Activated T-cell treated with anti-CD3 and anti-CD28 coated beads, Interleukin-2, amount 50 U/mL, for 1 hour (primary cell): ENCODE results near the gene EPHB2.
"Not testable (repeated sequence)": the region's sequence is repeated elsewhere in the genome, so short reads cannot be mapped to it uniquely, and the experiment has no call there.

Experiments used
- DNase-seq: peaks from one replicate; pipeline ENCODE4 v3.0.0-alpha.2; 2020

Gene EPHB2

DNA sequence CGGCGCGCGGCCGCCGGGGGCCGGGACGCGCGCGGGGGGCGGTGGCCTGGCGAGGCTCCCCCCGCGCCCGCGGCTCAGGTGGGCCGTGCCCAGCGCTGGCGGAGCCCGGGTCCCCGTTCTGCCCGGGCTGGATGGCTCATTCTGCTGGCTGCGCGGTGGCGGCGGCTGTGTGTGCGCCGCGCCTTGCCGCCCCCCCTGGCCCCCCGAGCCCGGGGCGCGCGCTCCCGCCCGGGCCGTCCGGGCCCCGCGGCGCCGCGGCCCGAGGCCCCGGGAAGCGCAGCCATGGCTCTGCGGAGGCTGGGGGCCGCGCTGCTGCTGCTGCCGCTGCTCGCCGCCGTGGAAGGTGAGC, at the start of gene EPHB2:
EPHB2 (plus strand) TSS at position 139 of the 349 bp plus-strand sequence; CDS start at position 283, 144 bp downstream.
- no peak for DNase-seq

- DNase-seq = no peak
Measured at GRCh38 chr1:22661880-22662279, 48.8 kb upstream of the EPHB2 start.

DNA sequence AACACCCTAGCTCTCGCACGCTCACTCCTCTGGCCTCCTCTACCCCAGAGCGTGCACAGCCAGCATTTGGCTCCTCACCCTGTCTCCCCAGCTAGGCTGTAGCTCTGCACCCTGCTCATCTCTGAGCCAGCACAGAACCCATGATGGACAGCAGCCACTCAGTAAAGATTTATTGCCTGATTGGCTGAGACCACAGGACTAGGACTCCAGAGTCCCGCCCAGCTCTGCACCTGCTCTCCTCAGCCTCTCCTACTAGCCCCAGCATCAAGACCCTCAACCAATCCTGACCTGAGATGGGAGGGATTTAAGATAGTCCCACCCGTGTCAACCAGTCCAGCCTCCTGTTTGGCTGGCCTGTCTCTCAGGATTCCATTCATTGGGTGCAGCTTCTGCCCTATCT, 48.3 kb upstream of the EPHB2 start:
- no peak for DNase-seq

GRCh38 chr1:22662986-22663408, 47.6 kb upstream of the EPHB2 start:
- DNase-seq = no peak

DNA sequence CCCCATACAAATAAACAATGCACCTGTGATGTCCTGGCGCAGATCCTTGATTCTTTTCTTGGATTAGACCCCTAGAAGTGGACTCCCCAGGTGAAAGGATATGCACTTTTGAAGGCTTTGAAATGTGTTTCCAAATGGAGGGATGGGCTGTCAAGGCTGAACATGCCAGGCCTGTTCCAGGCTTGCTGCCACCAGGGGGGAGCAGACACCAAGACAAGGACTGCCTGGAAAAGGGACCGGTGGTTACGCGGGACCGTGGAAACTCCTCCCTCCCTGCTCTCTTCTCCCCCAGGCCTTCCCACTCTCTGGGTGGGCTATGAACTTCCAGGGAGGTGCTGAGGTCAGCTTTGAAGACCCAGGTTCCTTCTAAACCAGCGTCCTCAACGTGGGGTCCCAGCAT, 44.9 kb upstream of the EPHB2 start:
- no peak for DNase-seq

GRCh38 chr1:22666412-22666811, 44.2 kb upstream of the EPHB2 start:
- DNase-seq = no peak

GRCh38 chr1:22668840-22669239, 41.8 kb upstream of the EPHB2 start:
- not testable (repeated sequence) for DNase-seq

DNA sequence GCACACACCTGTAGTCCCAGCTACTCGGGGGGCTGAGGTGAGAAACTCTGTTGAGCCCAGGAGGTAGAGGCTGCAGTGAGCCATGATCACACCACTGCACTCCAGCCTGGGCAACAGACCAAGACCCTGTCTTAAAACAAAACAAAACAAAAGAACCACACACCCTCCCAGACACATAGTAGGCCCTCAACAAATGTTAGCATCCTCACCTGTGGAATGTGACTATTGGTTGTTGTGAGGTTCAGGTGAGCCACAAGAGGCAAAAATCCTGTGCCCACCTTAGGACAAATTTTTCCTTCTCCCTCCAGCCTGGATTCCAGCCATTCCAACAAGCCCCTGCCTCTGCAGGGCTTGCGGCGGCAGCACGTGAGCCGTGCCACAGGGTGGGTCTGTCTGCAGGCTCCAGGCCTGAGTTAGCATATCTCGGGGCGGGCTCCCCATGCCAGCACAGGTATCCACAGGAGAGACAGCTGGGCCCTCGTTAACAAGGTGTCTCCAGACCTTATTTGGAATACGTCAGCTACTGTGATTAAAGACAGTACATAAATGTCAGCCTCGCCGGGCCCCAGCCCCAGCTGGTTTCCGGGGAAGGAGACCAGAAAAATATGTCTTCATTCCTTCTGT, 40.2 kb upstream of the EPHB2 start:
- DNase-seq = no peak

- no peak for DNase-seq
Measured at GRCh38 chr1:22671999-22672398, 38.6 kb upstream of the EPHB2 start.

DNA sequence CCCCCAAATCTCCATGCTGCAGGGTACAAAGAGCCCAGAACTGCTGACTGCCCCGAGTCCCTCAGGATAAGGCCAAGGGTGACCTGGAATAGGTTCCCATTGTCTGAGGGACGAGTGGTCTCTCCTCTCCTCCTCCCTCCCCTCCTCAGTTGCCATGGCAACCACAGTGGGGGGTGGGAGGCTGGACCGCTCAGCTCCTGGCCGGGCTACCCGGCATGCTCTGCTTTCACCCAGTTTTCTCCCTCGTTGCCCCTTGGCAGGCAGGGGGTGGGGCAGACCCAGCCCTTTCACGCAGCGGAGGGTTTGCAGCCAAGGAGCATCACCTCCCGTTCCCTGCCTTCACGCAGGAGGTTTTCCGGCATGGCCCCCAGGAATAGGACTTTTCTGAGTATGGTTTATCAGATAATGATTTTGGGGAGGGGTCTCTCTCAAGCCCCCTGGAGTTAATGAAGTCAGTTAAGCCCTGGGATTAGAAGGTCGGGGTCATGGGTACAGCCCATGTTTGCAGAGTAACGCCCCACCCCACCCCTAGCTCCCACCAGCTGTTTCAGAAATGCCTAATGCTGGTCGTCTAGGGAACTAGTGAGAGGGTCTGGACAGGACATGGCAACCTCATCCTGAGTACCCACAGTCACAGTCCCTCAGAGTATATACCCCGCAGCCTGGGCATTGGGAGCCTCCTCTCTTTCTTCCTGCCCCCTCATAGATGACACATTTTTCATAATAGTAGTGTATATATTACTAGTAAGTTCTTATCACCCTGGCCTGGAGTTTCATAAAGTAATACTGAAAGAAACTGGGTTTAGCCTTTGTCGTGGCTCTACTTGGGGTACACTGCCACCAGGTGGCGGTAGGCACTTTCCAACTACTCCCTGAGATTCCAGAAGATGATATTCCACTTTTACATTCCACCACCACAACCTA, 36.9 kb upstream of the EPHB2 start:
- DNase-seq = no peak

DNA sequence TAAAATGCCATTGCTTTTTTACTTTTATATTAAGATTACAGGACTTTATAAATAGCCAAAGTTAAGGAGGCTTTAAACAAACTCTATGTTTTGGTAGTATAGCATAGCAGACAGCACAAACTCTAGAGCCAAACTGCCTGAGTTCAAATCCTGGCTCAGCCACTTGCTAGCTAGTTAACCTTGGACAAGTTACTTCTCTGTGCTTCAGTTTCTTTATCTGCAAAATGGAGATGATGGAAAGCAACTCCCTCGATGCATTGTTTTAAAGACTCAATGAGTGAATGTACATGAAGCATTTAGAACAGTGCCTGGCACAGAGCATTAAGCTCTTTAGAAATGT, 36.3 kb upstream of the EPHB2 start:
- no peak for DNase-seq

GRCh38 chr1:22676151-22676550, 34.5 kb upstream of the EPHB2 start:
- not testable (repeated sequence) for DNase-seq

GRCh38 chr1:22676916-22677583, 33.6 kb upstream of the EPHB2 start:
- no peak for DNase-seq

DNA sequence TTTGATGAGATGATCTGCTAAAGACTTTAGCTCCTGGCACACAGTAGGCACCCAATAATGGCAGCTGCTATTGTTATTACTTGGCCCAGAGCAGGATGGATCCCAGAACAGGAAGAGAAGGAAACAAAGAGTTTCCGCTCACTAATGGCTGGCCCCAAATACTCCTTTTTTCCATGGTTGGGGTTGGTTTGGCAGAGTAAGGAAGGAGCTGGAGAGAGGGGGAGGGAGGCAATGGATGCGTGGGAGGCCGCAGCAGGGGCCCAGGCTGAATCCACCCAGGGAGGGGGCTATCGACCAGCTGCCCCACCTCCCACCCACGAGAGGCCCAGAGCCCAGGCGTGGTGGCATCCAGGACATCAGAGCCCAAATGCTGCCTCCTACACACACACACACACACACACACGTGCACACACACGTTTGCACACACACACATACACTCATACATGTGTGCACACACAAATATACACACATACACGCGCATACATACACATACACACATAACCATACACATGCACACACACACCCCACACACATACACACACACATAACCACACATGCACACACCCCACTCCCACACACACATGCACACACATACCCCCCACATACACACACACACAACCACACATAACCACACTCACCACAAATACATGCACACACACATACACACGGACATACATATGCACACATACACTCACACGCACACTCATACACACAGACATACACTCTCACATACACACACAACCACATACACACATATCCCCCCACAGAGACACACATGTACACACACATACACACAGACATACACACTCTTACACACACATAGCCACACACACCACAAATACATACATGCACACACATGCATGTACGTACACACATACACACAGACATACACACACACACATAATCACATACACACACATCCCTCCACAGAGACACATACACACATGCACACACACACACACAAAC, 32.4 kb upstream of the EPHB2 start:
- DNase-seq = no peak

- DNase-seq = no peak
Measured at GRCh38 chr1:22680726-22681125, 29.9 kb upstream of the EPHB2 start.

GRCh38 chr1:22681556-22682276, 28.9 kb upstream of the EPHB2 start:
- DNase-seq = no peak

GRCh38 chr1:22683547-22683946, 27.1 kb upstream of the EPHB2 start:
- DNase-seq = no peak

DNA sequence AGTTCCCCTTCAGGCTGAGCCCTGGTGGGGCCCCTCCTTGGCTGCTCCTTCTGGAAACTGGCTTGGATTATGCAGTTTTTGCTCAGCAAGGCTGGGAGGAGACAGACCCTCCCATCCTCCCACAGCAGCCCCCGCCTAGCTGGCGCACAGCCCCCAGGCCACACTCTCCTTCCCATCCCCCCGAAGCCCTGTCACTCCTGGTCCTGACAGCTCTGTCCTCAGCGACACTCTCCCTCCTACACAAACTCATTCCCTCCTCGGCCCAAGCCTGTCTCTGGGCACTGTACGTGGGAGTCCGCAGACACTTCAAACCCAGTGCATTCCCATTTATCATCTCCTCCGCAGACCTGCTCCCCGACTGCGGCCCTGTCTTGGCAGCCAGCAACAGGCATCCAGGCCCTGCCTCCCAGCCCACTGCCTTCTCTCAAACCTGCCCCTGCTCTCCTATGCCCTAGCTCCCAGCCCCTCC, 25.0 kb upstream of the EPHB2 start:
- no peak for DNase-seq

GRCh38 chr1:22687191-22687590, 23.4 kb upstream of the EPHB2 start:
- DNase-seq = no peak

- DNase-seq = no peak
Measured at GRCh38 chr1:22688466-22688865, 22.2 kb upstream of the EPHB2 start.

- no peak for DNase-seq
Measured at GRCh38 chr1:22689505-22689904, 21.1 kb upstream of the EPHB2 start.
